ENCODE measurements around the gene NT5DC1.

Gene NT5DC1

GRCh38 chr6:116073765-116074440 is 26.8 kb upstream of the NT5DC1 start:
- TF ChIP-seq CTCF (IDR thresholded peaks at IDR 0.05; ENCODE audit: control insufficient read depth, insufficient read depth, low read depth, low read length, missing control alignments): no peak
- no peak for DNase-seq (ENCODE audit: low read depth)
- H3K4me3 ChIP-seq (ENCODE audit: control insufficient read depth, low read depth, low read length): no peak overlapping the region

GRCh38 chr6:116074732-116075390 is 25.8 kb upstream of the NT5DC1 start:
- H3K4me3 ChIP-seq (ENCODE audit: control insufficient read depth, low read depth, low read length): no peak overlapping the region
- no peak for TF ChIP-seq CTCF (IDR thresholded peaks at IDR 0.05; ENCODE audit: control insufficient read depth, insufficient read depth, low read depth, low read length, missing control alignments)
- no peak for DNase-seq (ENCODE audit: low read depth)

- DNase-seq (ENCODE audit: low read depth): no peak
- TF ChIP-seq CTCF (IDR thresholded peaks at IDR 0.05; ENCODE audit: control insufficient read depth, insufficient read depth, low read depth, low read length, missing control alignments): no peak
- H3K4me3 ChIP-seq (ENCODE audit: control insufficient read depth, low read depth, low read length): no peak overlapping the region
Observed at GRCh38 chr6:116078522-116078921, 22.1 kb upstream of the NT5DC1 start.

- H3K4me3 ChIP-seq (ENCODE audit: control insufficient read depth, low read depth, low read length): no peak overlapping the region
- DNase-seq (ENCODE audit: low read depth): no peak
- TF ChIP-seq CTCF (IDR thresholded peaks at IDR 0.05; ENCODE audit: control insufficient read depth, insufficient read depth, low read depth, low read length, missing control alignments): no peak
Observed at GRCh38 chr6:116078945-116079344, 21.7 kb upstream of the NT5DC1 start.

- H3K4me3 ChIP-seq (ENCODE audit: control insufficient read depth, low read depth, low read length): no peak overlapping the region
- DNase-seq (ENCODE audit: low read depth): no peak
- no peak for TF ChIP-seq CTCF (IDR thresholded peaks at IDR 0.05; ENCODE audit: control insufficient read depth, insufficient read depth, low read depth, low read length, missing control alignments)
Observed at GRCh38 chr6:116083052-116083451, 17.6 kb upstream of the NT5DC1 start.

GRCh38 chr6:116084284-116084683 is 16.4 kb upstream of the NT5DC1 start:
- H3K4me3 ChIP-seq (ENCODE audit: control insufficient read depth, low read depth, low read length): no peak overlapping the region
- TF ChIP-seq CTCF (IDR thresholded peaks at IDR 0.05; ENCODE audit: control insufficient read depth, insufficient read depth, low read depth, low read length, missing control alignments): no peak

More at GRCh38 chr6:116084284-116084683, 16.4 kb upstream of the NT5DC1 start:
- DNase-seq (ENCODE audit: low read depth): no peak

All from AG09309 (cell line).